CD4-positive, alpha-beta T cell (primary cell): ENCODE results near the gene ARPC1A. TPM values are rescaled to one million over a fixed set of nuclear protein-coding genes. Genes with fewer than 3 reads are reported as not detected.

ENCODE experiments used
- ATAC-seq: fragments of 200-7000 bp; cut with Tn5 transposase; one replicate; pipeline ENCODE4 v1.10.0; 2022; ENCODE audit warnings: mild to moderate bottlenecking; ENCODE audit not compliant: poor library complexity
- CTCF ChIA-PET: fragments of 350-600 bp; sonication (Branson Sonifier 250); formaldehyde crosslinking; loops from one replicate; lab custom pipeline; 2021; ENCODE audit warnings: antibody characterized with exemption, inconsistent platforms; lab: Charles Lee
- POLR2A ChIA-PET: fragments of 350-600 bp; sonication (Branson Sonifier 250); formaldehyde crosslinking; loops from one replicate; lab custom pipeline; 2021; ENCODE audit warnings: antibody characterized with exemption, inconsistent platforms; lab: Charles Lee
- DNase-seq, 14 experiments: peaks; one replicate each; pipeline ENCODE4 v3.0.0-alpha.2; 2013 to 2020; ENCODE audit warnings: mixed read lengths in 2 of 14
- H3K27ac ChIP-seq, 2 donors: one replicate each; pipeline versions ENCODE4 v1.5.1 to v1.7.0; 2013; ENCODE audit warnings: low read length in 2 of 2, low read depth in 1 of 2, mild to moderate bottlenecking in 1 of 2
- H3K27me3 ChIP-seq, 2 experiments: 1 replicate in 1 of 2; 2 replicates in 1 of 2; pipeline versions ENCODE4 v1.6.1 to v1.7.0; 2013; ENCODE audit warnings: low read length in 2 of 2, control low read depth in 1 of 2, mild to moderate bottlenecking in 1 of 2, moderate library complexity in 1 of 2; ENCODE audit not compliant: insufficient read depth in 2 of 2, control insufficient read depth in 1 of 2
- H3K36me3 ChIP-seq: one replicate; pipeline ENCODE4 v1.6.1; 2013; ENCODE audit warnings: low read length, control low read depth; ENCODE audit not compliant: insufficient read depth
- H3K4me1 ChIP-seq: one replicate; pipeline ENCODE4 v1.6.1; 2013; ENCODE audit warnings: low read length, control low read depth; ENCODE audit not compliant: insufficient read depth
- H3K4me3 ChIP-seq: one replicate; pipeline ENCODE4 v1.5.1; 2013; ENCODE audit warnings: mild to moderate bottlenecking, low read length, moderate library complexity
- H3K9me3 ChIP-seq, 2 experiments: 1 replicate in 1 of 2; 2 replicates in 1 of 2; pipeline versions ENCODE4 v1.6.1 to v1.7.0; 2013; ENCODE audit warnings: low read length in 2 of 2, mild to moderate bottlenecking in 2 of 2, control low read depth in 1 of 2, moderate library complexity in 1 of 2; ENCODE audit not compliant: control insufficient read depth in 1 of 2, insufficient read depth in 1 of 2
- H3K27ac Mint-ChIP-seq: one replicate; pipeline ENCODE4 v1.8.0; 2020; ENCODE audit warnings: mixed read lengths
- H3K27me3 Mint-ChIP-seq: one replicate; pipeline ENCODE4 v1.8.0; 2021; ENCODE audit warnings: mixed read lengths
- H3K36me3 Mint-ChIP-seq: one replicate; pipeline ENCODE4 v1.8.0; 2021; ENCODE audit warnings: low read depth, mixed read lengths
- H3K4me1 Mint-ChIP-seq: one replicate; pipeline ENCODE4 v1.8.0; 2021; ENCODE audit warnings: low read depth, mixed read lengths
- H3K4me3 Mint-ChIP-seq: one replicate; pipeline ENCODE4 v1.8.0; 2020; ENCODE audit warnings: mild to moderate bottlenecking, mixed read lengths
- H3K9me3 Mint-ChIP-seq: one replicate; pipeline ENCODE4 v1.8.0; 2020; ENCODE audit warnings: mixed read lengths
- CTCF ChIP-seq: fragments of 200-600 bp; IDR thresholded peaks from one replicate; pipeline ENCODE4 v1.8.0; 2022; ENCODE audit warnings: antibody characterized with exemption, mild to moderate bottlenecking
- intact Hi-C, 2 experiments: fragments of 100-400 bp; cut with DNase I in 1 of 2; cut with micrococcal nuclease in 1 of 2; formaldehyde crosslinking; loops; one replicate each; pipeline versions ENCODE4 v1.15.1 to v1.9.0; 2023 to 2025; cut with DNase I, micrococcal nuclease
- total RNA-seq, 174 experiments: library from RNA in 2 of 174; stranded (reverse) in 2 of 174; gene quantifications; one replicate each; pipeline ENCODE4 v1.2.3 and lab custom pipeline; 2021 to 2026

ARPC1A gene
- total RNA-seq, 2 experiments from 2014 or later = 25.3 to 30.4 TPM

- Histone ChIP-seq H3K4me3 (no peak overlapping the region), H3K4me1 (no peaks in the 10 kb centered on the region), H3K9me3 (no peaks in the 10 kb centered on the region), H3K27me3 (no peaks in the 10 kb centered on the region), H3K27ac (no peak overlapping the region), H3K36me3 (no peaks in the 10 kb centered on the region)
- Mint-ChIP-seq H3K27ac (no peak overlapping the region), H3K36me3 (no peaks in the 10 kb centered on the region), H3K9me3 (no peaks in the 10 kb centered on the region), H3K27me3 (no peaks in the 10 kb centered on the region), H3K4me3 (no peak overlapping the region), H3K4me1 (no peaks in the 10 kb centered on the region)
- DNase-seq = no peak
- ChIA-PET CTCF (no interaction called here), POLR2A (no interaction called here)
- TF ChIP-seq CTCF = no peak
- intact Hi-C loops = no loop called here
- no peak for ATAC-seq
These were observed 32.0 kb upstream of the ARPC1A start for GRCh38 chr7:99293650-99294049.

GRCh38 chr7:99296471-99296870 lies 29.2 kb upstream of the ARPC1A start:
- no peak for TF ChIP-seq CTCF
- Mint-ChIP-seq H3K36me3 (no peaks in the 10 kb centered on the region), H3K27me3 (no peaks in the 10 kb centered on the region), H3K4me3 (no peak overlapping the region), H3K9me3 (no peaks in the 10 kb centered on the region), H3K27ac (no peak overlapping the region), H3K4me1 (no peaks in the 10 kb centered on the region)
- Histone ChIP-seq H3K9me3 (no peaks in the 10 kb centered on the region), H3K4me1 (no peaks in the 10 kb centered on the region), H3K27ac (no peak overlapping the region), H3K27me3 (no peaks in the 10 kb centered on the region), H3K36me3 (no peaks in the 10 kb centered on the region), H3K4me3 (no peak overlapping the region)
- no peak for ATAC-seq
- POLR2A ChIA-PET = no interaction called here
- CTCF ChIA-PET = no interaction called here
- intact Hi-C loops = no loop called here
- no peak for DNase-seq

- intact Hi-C loops = no loop called here
- H3K9me3 ChIP-seq = no peaks in the 10 kb centered on the region
- Mint-ChIP-seq H3K27me3 (no peaks in the 10 kb centered on the region), H3K4me3 (no peak overlapping the region), H3K36me3 (no peaks in the 10 kb centered on the region), H3K4me1 (no peaks in the 10 kb centered on the region), H3K9me3 (no peaks in the 10 kb centered on the region), H3K27ac (no peak overlapping the region)
- CTCF ChIA-PET = no interaction called here
- H3K27me3 ChIP-seq = no peaks in the 10 kb centered on the region
- H3K27ac ChIP-seq = no peak overlapping the region
- ATAC-seq (no peak), DNase-seq (no peak)
- no peak for TF ChIP-seq CTCF
- no peaks in the 10 kb centered on the region for H3K36me3 ChIP-seq
- H3K4me3 ChIP-seq = no peak overlapping the region
- POLR2A ChIA-PET = no interaction called here
- no peaks in the 10 kb centered on the region for H3K4me1 ChIP-seq
These were observed 24.2 kb upstream of the ARPC1A start for GRCh38 chr7:99301496-99301895.
